Activated CD8-positive, alpha-beta memory T cell treated with anti-CD3 and anti-CD28 coated beads for 36 hours (primary cell): Measurements from ENCODE around the gene FAM120A. TPM values are rescaled to one million over a fixed set of nuclear protein-coding genes. Genes with fewer than 3 reads are reported as not detected.

Experiments used
- CTCF ChIA-PET: fragments of 350-600 bp; sonication (Branson Sonifier 250); formaldehyde crosslinking; loops from one replicate; lab custom pipeline; 2021; ENCODE audit warnings: antibody characterized with exemption; lab: Charles Lee
- POLR2A ChIA-PET: fragments of 350-600 bp; sonication (Branson Sonifier 250); formaldehyde crosslinking; loops from one replicate; lab custom pipeline; 2021; ENCODE audit warnings: antibody characterized with exemption; lab: Charles Lee
- total RNA-seq, 2 experiments: library from RNA; stranded (reverse); gene quantifications; one replicate each; pipeline ENCODE4 v1.2.3, GENCODE V29; 2021

The FAM120A gene
- total RNA-seq, 2 experiments from 2014 or later = 143 to 145 TPM

- CTCF ChIA-PET = interaction anchor here (0.5 to 2.9 kb wide), 2 partner anchors 12 to 15 kb away, joined by 3 to 9 read pairs; no protein-coding TSS in a partner anchor
- POLR2A ChIA-PET = no interaction called here
These were observed 129.3 kb downstream of the FAM120A start for GRCh38 chr9:93580654-93581380.

GRCh38 chr9:93582115-93582514 is 130.6 kb downstream of the FAM120A start:
- POLR2A ChIA-PET = no interaction called here
- CTCF ChIA-PET = interaction anchor here (2.9 kb wide), 1 partner anchor 16 kb away, joined by 9 read pairs; no protein-coding TSS in a partner anchor

DNA sequence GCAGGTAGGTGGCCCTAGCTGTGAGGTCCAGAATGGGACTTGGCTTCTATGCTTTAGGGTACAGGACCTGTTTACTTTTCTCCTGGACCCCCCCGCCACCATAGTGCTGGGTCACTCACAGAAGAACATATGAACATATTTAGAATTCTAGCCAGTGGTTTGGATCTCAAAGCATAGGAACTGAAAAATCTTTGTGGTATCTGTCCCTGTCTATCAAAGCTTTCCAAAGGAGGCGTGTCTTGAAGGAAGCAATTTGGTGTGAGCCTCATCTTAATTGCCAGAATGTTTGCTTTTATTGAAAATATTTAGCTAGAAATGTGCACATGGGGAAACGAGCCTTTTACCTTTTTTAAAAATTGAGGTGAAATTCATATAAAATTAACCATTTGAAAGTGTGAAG is 131.1 kb downstream of the FAM120A start:
- CTCF ChIA-PET = no interaction called here
- POLR2A ChIA-PET = no interaction called here

DNA sequence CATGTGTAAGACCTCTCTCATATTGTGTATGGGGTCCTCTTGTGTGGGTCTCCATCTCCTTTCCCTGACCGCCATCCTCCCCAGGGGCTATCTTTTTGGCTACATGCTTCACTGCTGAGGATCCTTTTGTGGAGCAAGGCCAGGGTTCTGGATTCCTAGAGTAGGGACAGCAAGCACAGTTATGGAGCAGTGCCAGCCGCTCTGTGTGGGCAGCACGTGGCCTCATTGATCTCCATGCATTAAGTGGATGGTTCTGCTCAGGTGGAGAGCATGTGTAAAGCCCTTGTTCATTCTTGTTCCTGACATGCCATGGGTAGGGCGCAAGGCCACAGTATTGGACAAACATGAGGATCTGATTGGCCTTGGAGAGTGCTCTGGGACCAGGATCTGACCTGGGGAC is 133.8 kb downstream of the FAM120A start:
- ChIA-PET POLR2A (no interaction called here), CTCF (no interaction called here)

DNA sequence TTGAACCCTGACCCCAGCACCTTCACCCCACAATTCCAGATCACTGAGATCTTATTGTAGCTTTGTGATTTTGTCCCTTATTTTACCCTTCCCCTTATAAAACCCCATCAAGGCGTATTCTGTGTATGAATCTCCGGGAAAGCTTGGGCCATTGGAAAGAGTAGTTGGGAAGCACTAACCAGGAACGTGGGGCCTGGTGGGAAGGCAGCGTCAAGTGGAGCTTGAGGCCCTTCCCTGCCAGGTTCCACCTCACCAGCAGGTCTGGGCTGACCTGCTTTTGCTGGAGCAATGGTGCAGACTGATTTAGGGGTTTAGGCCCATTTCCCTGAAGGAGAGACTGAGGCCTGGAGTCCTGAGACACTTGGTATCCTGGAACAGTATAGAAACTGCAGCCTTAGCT is 134.2 kb downstream of the FAM120A start:
- POLR2A ChIA-PET = no interaction called here

GRCh38 chr9:93586290-93587057 is 135.0 kb downstream of the FAM120A start:
- POLR2A ChIA-PET = no interaction called here
- CTCF ChIA-PET = no interaction called here

More for the DNA sequence above, 134.2 kb downstream of the FAM120A start:
- CTCF ChIA-PET = no interaction called here

DNA sequence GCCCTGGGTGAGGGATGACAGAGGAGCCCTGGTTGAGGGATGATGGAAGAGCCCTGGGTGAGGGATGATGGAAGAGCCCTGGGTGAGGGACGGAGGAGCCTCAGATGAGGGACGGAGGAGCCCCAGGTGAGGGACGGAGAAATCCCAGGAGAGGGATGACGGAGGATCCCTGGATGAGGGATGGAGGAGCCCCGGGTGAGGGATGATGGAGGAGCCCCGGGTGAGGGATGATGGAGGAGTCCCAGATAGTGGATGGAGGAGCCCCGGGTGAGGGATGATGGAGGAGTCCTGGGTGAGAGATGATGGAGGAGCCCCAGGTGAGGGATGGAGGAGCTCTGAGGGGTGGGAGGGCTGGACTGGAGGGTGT is 135.8 kb downstream of the FAM120A start:
- ChIA-PET CTCF (no interaction called here), POLR2A (no interaction called here)

GRCh38 chr9:93587651-93588347 is 136.3 kb downstream of the FAM120A start:
- ChIA-PET CTCF (no interaction called here), POLR2A (no interaction called here)

DNA sequence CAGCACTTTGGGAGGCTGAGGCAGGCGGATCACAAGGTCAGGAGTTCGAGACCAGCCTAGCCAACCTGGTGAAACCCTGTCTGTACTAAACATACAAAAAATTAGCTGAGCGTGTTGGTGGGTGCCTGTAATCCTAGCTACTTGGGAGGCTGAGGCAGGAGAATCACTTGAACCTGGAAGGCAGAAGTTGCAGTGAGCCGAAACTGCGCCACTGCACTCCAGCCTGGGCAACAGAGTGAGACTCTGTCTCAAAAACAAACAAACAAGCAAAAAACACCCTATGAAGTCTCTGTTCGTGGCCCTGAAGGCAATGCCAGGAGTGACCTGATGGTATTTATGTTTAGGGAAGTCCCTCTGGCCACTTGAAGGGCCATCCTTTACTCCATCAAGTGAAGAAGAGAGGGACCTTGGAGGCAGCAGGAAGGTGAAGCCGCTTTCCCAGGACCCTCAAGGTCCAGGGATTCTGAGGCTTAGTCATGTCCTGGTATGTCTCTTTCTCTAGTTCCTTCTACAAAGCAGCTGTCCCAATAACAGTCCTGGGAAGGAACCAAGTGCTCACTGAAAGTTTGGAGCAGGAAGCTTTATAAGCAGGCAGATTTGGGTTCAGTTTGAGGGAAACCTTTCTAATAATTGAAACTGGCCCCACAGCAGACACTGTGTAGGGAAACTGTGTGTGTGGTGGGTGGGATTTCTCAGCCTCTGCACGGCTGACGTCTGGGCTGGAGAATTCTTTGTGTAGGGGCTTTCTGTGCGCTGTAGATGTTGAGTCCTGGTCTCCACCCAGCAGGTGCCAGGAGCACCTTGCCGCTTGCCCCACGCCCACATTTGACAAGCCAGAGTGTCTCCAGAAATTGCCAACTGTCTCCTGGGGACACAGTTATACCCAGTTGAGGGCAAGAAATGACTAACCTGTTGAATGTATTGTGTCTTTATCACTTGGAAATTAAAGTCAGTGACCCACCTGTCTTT is 137.4 kb downstream of the FAM120A start:
- ChIA-PET CTCF (no interaction called here), POLR2A (no interaction called here)

- ChIA-PET CTCF (interaction anchor here (1.1 kb wide), 1 partner anchor 22 kb away, joined by 3 read pairs; no protein-coding TSS in a partner anchor), POLR2A (no interaction called here)
These were observed 138.2 kb downstream of the FAM120A start for GRCh38 chr9:93589688-93590087.

DNA sequence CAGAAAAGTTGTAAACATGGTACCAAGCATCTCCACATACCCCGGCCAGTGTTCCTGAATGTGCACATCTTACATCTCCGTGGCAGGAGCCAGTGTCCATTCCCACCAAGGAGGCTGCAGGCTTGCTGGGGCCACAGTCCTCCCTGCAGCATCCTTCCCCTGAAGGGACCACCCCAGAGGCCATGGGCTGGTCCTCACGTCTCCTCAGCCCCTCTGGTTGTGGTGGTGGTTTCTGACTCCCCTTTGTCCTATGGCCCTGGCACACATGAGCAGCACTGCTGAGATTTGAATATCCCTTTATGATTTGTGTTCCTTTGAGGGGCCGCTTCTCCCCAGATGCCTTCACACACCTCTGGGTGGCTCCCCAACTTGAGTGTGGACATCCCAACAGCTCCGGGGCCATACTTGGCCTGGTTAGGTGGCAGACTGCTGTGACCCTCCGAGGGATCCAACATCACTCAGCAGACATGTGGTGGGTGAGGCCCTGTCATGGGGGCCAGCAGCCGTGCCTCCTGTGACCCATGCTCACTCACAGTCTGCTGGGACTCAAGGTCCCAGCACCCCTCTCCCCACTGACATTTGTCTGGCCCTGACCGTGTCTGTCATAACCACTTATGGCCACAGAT is 139.2 kb downstream of the FAM120A start:
- CTCF ChIA-PET = interaction anchor here (1.1 kb wide), 1 partner anchor 23 kb away, joined by 3 read pairs; no protein-coding TSS in a partner anchor
- POLR2A ChIA-PET = no interaction called here

DNA sequence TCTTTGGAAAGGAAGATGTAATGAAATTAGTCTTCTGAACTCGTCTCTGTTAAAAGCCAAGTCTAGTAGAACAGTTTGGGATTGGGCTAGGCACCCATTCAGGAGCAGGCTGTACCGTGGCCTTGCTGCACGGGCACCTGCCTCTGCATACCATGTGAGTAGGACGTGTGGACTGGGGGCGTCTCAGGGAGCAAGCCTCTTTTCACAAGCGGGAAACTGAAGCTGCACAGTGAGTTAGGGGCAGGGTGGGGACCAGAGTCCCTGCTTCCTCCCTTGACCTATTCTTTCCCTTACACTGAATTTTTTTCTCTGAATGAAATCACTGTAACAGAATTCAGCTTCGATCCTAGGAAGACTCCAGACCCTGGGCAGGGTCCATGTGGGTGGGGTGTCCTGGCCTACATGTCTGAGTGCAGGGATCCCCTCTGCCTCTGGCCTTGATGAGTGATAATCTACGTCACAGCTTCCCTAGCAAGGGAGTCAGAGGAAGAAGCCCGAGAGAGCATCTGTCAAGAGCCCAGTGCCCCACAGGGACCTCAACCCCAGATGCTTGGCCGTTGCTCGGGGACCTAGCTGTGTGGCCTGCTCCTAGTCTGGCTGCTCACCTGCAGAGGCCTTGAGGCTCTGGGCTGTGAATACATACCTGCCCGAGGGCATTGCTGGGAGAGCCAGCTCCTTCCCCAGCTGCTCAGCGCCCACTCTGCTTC is 140.0 kb downstream of the FAM120A start:
- ChIA-PET POLR2A (no interaction called here), CTCF (no interaction called here)

DNA sequence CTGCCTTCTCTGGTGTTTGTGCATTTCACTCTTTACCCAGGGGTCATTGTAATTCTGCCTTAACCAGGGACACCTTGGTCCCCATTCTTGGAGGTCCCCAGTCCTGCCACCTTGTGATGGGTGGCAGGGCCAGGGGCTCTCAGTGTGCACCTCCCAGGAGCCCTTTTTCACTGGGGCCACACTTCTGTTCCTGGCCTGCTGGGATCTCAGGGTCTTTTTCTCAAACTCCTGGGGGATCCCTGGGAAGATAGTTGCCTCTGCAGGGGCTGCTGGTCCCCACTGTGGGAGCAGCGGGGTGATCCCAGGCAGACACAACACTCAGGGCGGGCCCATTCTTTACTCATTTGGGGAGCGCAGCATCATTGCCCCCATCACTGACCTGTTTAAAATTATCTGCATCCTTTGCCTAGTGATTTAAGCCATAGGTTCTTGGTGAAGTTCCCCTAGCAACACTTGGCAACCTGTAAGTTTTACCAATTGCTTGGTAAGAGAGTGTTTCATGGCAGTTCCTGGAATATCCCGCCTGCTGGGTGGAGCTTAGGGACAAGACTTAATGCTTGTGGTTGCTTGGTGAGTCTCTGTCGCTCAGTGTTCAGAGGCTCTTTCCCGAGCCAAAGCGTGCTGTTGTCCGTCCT is 140.6 kb downstream of the FAM120A start:
- POLR2A ChIA-PET = no interaction called here
- CTCF ChIA-PET = interaction anchor here (0.6 kb wide), 1 partner anchor 457 kb away, joined by 4 read pairs; no protein-coding TSS in a partner anchor

GRCh38 chr9:93592643-93593021 is 141.1 kb downstream of the FAM120A start:
- ChIA-PET CTCF (interaction anchor here (0.6 kb wide), 2 partner anchors 12 to 457 kb away, joined by 3 to 4 read pairs; no protein-coding TSS in a partner anchor), POLR2A (no interaction called here)

DNA sequence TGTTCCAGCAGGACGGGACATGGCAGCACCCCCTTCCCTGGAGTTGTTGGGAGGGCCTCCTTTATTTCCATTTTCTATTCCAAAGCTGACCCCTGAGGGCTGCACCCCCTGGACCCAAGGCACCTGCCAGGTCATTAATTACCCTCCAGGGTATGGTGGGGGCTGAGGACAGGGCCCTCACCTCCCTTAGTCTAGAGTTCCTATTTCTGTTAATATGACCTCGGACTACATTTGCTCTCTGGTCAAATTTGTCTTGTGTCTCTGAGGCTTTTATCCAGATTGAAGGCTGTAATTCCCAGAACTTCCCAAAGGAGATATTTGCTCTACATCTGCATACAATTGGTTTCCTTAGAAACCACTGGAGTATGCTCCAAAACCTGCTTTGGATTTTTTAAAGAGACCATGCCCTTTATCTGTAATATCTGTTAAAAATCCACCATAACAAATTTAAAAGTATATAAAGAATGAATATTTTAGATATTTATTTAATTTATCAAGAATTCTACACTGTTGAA is 141.7 kb downstream of the FAM120A start:
- CTCF ChIA-PET = interaction anchor here (0.6 kb wide), 1 partner anchor 12 kb away, joined by 3 read pairs; no protein-coding TSS in a partner anchor
- POLR2A ChIA-PET = no interaction called here

DNA sequence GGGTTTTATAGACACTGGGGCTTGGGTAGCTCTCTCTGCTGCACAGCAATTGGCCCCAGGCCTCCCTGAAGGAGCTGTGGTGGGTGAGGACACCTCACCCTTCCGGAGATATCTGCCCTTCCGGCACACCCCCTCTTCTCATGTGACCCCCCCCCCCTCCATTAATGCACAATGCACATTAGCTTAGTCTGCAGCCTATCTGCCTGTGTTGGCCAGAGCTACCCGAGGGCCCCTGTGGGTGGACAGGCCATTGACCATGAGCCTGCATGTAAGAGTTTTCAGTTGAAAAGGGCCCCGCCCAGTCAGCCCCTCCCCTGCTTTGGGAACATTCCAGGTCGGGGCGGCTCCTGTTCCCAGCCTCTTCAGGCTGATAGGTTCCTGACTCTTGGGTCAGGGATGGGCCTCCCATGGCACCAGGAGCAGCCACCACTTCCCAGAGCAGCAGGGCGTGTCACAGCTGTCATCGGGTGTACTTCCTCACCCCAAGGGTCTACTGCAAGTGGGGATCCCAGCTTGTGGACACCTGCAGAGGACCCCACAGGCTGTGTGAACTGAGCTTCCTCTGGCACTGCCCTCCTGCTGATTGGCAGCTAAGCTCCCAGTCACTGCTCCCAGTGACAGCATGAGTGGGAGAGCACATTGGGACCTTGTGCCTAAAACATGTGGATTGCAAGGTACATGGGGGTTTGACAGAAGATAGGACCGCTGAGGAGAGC is 142.7 kb downstream of the FAM120A start:
- ChIA-PET CTCF (interaction anchor here (1.0 kb wide), 1 partner anchor 485 kb away, joined by 3 read pairs; no protein-coding TSS in a partner anchor), POLR2A (no interaction called here)
